Measurements from ENCODE around the gene IL1RAPL1. TPM values are rescaled to one million over a fixed set of nuclear protein-coding genes. Genes with fewer than 3 reads are reported as not detected.

The IL1RAPL1 gene
- total RNA-seq, 2 donors from 2014 or later, result 1.2 to 3.0 TPM

- Histone ChIP-seq H3K27me3 (no peaks in the 10 kb centered on the region), H3K4me3 (no peak overlapping the region), H3K9me3 (no peaks in the 10 kb centered on the region), H3K4me1 (no peaks in the 10 kb centered on the region), H3K27ac (no peak overlapping the region), H3K36me3 (no peaks in the 10 kb centered on the region)
- TF ChIP-seq, protein P1, sequence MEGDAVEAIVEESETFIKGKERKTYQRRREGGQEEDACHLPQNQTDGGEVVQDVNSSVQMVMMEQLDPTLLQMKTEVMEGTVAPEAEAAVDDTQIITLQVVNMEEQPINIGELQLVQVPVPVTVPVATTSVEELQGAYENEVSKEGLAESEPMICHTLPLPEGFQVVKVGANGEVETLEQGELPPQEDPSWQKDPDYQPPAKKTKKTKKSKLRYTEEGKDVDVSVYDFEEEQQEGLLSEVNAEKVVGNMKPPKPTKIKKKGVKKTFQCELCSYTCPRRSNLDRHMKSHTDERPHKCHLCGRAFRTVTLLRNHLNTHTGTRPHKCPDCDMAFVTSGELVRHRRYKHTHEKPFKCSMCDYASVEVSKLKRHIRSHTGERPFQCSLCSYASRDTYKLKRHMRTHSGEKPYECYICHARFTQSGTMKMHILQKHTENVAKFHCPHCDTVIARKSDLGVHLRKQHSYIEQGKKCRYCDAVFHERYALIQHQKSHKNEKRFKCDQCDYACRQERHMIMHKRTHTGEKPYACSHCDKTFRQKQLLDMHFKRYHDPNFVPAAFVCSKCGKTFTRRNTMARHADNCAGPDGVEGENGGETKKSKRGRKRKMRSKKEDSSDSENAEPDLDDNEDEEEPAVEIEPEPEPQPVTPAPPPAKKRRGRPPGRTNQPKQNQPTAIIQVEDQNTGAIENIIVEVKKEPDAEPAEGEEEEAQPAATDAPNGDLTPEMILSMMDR (IDR thresholded peaks at IDR 0.05), result no peak
- DNase-seq (ENCODE audit: low spot score), result no peak
Measured at GRCh38 chrX:29071525-29072320, 484.5 kb downstream of the IL1RAPL1 start.

DNA sequence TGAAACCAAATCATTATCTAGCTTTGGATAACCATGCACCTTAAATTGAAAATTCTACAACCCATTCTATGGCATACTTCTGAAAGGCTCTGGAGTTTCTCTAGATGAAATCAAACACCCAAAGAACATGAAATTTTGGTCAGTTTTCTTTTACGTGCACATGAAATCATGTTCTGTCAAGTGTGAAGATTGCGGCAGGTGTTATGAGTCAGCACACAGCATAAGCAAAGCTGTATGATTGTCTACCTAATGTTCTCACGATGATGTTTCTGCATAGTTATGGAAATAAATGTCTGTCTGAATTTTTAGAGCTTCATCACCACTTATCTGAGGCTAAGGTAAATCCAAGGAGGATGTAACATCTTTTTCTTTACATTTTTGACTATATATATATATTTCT lies 495.3 kb downstream of the IL1RAPL1 start:
- no peaks in the 10 kb centered on the region for H3K4me1 ChIP-seq
- TF ChIP-seq, protein P1 (IDR thresholded peaks at IDR 0.05), result no peak
- H3K27ac ChIP-seq, result no peak overlapping the region
- H3K4me3 ChIP-seq, result no peak overlapping the region
- H3K27me3 ChIP-seq, result no peaks in the 10 kb centered on the region
- H3K36me3 ChIP-seq, result no peaks in the 10 kb centered on the region
- no peak for DNase-seq (ENCODE audit: low spot score)
- no peaks in the 10 kb centered on the region for H3K9me3 ChIP-seq

DNA sequence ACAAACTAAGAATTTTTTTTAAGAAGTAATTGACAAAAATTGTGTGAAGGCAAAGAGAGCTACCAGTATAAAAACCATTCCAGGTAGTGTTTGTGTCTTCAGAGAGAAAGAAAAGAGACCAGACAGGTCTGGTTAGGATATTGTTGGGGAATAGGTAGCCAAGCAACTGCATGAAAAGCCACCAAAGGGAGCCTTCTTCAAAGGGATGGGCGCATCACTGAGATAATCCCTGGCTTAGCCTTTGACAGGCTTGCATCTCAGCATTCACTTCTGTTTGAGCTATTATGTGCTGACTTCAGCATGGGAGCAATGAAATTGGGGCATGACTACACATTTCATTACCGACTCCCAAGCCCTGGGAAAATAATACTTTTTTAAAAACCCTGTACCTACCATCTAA lies 496.6 kb downstream of the IL1RAPL1 start:
- no peaks in the 10 kb centered on the region for H3K27me3 ChIP-seq
- H3K27ac ChIP-seq, result no peak overlapping the region
- TF ChIP-seq, protein P1 (IDR thresholded peaks at IDR 0.05), result no peak
- no peaks in the 10 kb centered on the region for H3K36me3 ChIP-seq
- H3K4me3 ChIP-seq, result no peak overlapping the region
- H3K9me3 ChIP-seq, result no peaks in the 10 kb centered on the region
- DNase-seq (ENCODE audit: low spot score), result no peak
- no peaks in the 10 kb centered on the region for H3K4me1 ChIP-seq

DNA sequence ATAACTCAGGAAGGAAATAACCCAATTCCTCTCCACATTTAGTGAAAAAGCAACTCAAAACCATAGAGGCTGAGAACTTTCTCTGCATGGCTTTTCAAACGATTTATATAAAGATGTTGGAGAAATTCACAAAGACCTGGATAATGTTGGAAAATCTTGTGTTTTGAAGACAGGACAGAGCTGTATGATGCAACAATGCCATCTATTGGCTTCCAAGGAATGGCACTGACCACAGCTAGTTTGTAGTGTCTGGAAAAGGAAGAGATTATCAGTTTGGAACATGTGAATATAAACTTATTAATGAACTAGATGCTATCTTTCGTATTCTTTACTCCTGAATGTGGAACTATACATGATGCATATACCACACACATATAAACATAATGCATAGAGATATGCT lies 503.6 kb downstream of the IL1RAPL1 start:
- no peaks in the 10 kb centered on the region for H3K4me1 ChIP-seq
- TF ChIP-seq, protein P1 (IDR thresholded peaks at IDR 0.05), result peak in 1 of 2 donors; percentile 57
- H3K36me3 ChIP-seq, result no peaks in the 10 kb centered on the region
- H3K27me3 ChIP-seq, result no peaks in the 10 kb centered on the region
- H3K9me3 ChIP-seq, result no peaks in the 10 kb centered on the region
- DNase-seq (ENCODE audit: low spot score), result no peak
- no peak overlapping the region for H3K4me3 ChIP-seq
- no peak overlapping the region for H3K27ac ChIP-seq

GRCh38 chrX:29107231-29107630 lies 520.0 kb downstream of the IL1RAPL1 start:
- DNase-seq (ENCODE audit: low spot score), result no peak
- Histone ChIP-seq H3K9me3 (peaks cover 0 to 7% of the 10 kb centered on the region in 2 donors), H3K27ac (no peak overlapping the region), H3K27me3 (no peaks in the 10 kb centered on the region), H3K4me1 (no peaks in the 10 kb centered on the region), H3K4me3 (no peak overlapping the region), H3K36me3 (no peaks in the 10 kb centered on the region)
- TF ChIP-seq, protein P1 (IDR thresholded peaks at IDR 0.05), result no peak

GRCh38 chrX:29110041-29110440 lies 522.8 kb downstream of the IL1RAPL1 start:
- DNase-seq (ENCODE audit: low spot score), result no peak
- H3K27ac ChIP-seq, result no peak overlapping the region
- TF ChIP-seq, protein P1 (IDR thresholded peaks at IDR 0.05), result no peak
- no peaks in the 10 kb centered on the region for H3K27me3 ChIP-seq
- H3K4me1 ChIP-seq, result no peaks in the 10 kb centered on the region
- no peak overlapping the region for H3K4me3 ChIP-seq
- H3K36me3 ChIP-seq, result no peaks in the 10 kb centered on the region
- H3K9me3 ChIP-seq, result no peaks in the 10 kb centered on the region
